ENCODE data around the gene RBM4B.

Gene RBM4B

DNA sequence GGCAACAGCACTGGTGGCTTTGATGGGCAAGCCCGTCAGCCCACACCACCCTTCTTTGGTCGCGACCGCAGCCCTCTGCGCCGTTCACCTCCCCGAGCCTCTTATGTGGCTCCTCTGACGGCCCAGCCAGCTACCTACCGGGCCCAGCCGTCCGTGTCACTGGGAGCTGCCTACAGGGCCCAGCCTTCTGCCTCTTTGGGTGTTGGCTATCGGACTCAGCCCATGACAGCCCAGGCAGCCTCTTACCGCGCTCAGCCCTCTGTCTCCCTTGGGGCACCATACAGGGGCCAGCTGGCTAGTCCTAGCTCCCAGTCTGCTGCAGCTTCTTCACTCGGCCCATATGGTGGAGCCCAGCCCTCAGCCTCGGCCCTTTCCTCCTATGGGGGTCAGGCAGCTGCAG is 53.2 kb downstream of the RBM4B start:
- H3K9me3 ChIP-seq (ENCODE audit: insufficient read depth, low read depth, low read length), result no peaks in the 10 kb centered on the region
- TF ChIP-seq EZH2phosphoT487 (IDR thresholded peaks at IDR 0.05; ENCODE audit: borderline replicate concordance), result no peak
- TF ChIP-seq, protein P1, sequence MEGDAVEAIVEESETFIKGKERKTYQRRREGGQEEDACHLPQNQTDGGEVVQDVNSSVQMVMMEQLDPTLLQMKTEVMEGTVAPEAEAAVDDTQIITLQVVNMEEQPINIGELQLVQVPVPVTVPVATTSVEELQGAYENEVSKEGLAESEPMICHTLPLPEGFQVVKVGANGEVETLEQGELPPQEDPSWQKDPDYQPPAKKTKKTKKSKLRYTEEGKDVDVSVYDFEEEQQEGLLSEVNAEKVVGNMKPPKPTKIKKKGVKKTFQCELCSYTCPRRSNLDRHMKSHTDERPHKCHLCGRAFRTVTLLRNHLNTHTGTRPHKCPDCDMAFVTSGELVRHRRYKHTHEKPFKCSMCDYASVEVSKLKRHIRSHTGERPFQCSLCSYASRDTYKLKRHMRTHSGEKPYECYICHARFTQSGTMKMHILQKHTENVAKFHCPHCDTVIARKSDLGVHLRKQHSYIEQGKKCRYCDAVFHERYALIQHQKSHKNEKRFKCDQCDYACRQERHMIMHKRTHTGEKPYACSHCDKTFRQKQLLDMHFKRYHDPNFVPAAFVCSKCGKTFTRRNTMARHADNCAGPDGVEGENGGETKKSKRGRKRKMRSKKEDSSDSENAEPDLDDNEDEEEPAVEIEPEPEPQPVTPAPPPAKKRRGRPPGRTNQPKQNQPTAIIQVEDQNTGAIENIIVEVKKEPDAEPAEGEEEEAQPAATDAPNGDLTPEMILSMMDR (conservative IDR thresholded peaks at IDR 0.05; ENCODE audit: low read length), result no peak
- no peak overlapping the region for H2AFZ ChIP-seq (ENCODE audit: low read length)
- peaks cover 77% of the 10 kb centered on the region for H3K36me3 ChIP-seq (ENCODE audit: insufficient read depth, low read length)
- H3K79me2 ChIP-seq (ENCODE audit: insufficient read depth, low read length), result peaks cover 100% of the 10 kb centered on the region
- H3K4me2 ChIP-seq (ENCODE audit: low read depth, low read length, poor library complexity, severe bottlenecking), result peak overlapping the region; percentile 77
- no peaks in the 10 kb centered on the region for H3K9me2 ChIP-seq (replicated peaks; ENCODE audit: low read depth, low read length)
- H3K4me1 ChIP-seq (ENCODE audit: insufficient read depth, low read length, poor library complexity, severe bottlenecking), result peaks cover 35% of the 10 kb centered on the region
- H3F3A ChIP-seq (ENCODE audit: low read depth), result no peaks in the 10 kb centered on the region
- H3K9ac ChIP-seq (ENCODE audit: low read depth, low read length, poor library complexity, severe bottlenecking), result no peak overlapping the region
- peaks cover 98% of the 10 kb centered on the region for H4K20me1 ChIP-seq (ENCODE audit: insufficient read depth, low read length, poor library complexity, severe bottlenecking)
- H3K27me3 ChIP-seq (ENCODE audit: insufficient read depth, low read length, poor library complexity, severe bottlenecking), result no peaks in the 10 kb centered on the region
- no peak overlapping the region for H3K4me3 ChIP-seq (ENCODE audit: low read length, poor library complexity, severe bottlenecking)

DNA sequence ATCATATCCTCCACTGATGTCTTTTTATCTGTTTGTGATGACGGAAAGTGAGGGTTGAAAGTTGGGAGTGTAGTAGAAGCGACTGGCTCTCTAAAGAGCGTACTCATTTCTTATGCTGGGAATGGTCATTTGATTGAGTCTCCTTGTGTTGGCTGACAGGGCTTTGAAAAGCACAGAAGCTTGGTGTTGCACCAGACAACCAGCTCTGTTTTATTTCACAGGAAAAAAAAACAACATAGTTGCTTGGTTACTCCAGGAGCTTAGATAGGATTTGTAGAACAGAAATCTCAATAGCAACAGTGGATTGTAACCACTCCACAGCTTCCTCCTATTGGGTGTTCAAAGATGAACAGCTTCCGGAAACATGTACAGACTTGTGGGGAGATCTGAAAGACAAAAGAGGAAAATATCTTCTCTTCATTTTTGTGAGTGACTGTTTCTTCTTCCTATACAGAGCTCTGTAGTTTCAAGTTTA is 58.6 kb downstream of the RBM4B start:
- peak overlapping the region; percentile 99 for H3K9ac ChIP-seq (ENCODE audit: low read depth, low read length, poor library complexity, severe bottlenecking)
- peaks cover 7% of the 10 kb centered on the region for H3K27me3 ChIP-seq (ENCODE audit: insufficient read depth, low read length, poor library complexity, severe bottlenecking)
- peaks cover 75% of the 10 kb centered on the region for H4K20me1 ChIP-seq (ENCODE audit: insufficient read depth, low read length, poor library complexity, severe bottlenecking)
- peaks cover 29% of the 10 kb centered on the region; the same call in 1 of the 2 replicates for H3K36me3 ChIP-seq (ENCODE audit: insufficient read depth, low read length)
- H3F3A ChIP-seq (ENCODE audit: low read depth), result no peaks in the 10 kb centered on the region; the same call in 1 of the 2 replicates
- H3K79me2 ChIP-seq (ENCODE audit: insufficient read depth, low read length), result peaks cover 92% of the 10 kb centered on the region
- no peak overlapping the region for H2AFZ ChIP-seq (ENCODE audit: low read length)
- peaks cover 50% of the 10 kb centered on the region for H3K4me1 ChIP-seq (ENCODE audit: insufficient read depth, low read length, poor library complexity, severe bottlenecking)
- H3K4me3 ChIP-seq (ENCODE audit: low read length, poor library complexity, severe bottlenecking), result peak overlapping the region; percentile 97
- H3K9me3 ChIP-seq (ENCODE audit: insufficient read depth, low read depth, low read length), result no peaks in the 10 kb centered on the region
- no peaks in the 10 kb centered on the region for H3K9me2 ChIP-seq (replicated peaks; ENCODE audit: low read depth, low read length)
- H3K4me2 ChIP-seq (ENCODE audit: low read depth, low read length, poor library complexity, severe bottlenecking), result peak overlapping the region; percentile 100
- no peak for TF ChIP-seq EZH2phosphoT487 (IDR thresholded peaks at IDR 0.05; ENCODE audit: borderline replicate concordance)
- TF ChIP-seq, protein P1 (conservative IDR thresholded peaks at IDR 0.05; ENCODE audit: low read length), result no peak

DNA sequence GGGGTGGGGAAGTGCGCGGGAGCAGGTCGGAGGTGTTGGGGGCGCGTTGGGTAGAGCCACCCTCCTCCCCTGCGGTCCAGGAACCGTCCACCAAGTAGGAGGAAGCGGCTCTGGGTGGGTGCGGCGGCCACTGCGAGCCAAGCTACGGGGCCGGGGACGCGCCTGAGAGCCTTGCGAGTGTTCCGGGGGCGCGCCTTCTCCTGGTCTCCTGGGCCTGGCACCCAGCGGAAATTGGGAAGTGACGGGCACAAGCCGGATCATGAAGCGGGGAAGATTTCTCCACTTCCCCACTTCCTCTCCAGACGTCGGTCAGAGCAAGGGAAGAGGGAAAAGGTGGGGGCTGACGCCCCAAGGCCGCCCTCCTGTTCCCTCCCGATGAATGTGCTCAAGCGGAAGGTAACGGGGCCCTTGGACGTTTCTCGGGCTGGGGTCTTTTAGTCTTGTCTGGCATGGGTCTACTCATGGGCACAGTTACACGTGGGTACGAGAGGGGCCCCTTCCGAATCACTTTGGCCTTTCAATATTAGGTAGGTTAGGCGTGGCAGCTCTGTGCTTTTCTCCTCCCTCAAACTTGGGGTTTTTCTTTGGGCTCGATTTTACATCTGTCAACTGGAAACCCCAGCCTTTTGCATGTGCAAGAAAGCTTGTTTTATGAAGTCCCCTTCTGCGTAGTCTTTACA is 60.4 kb downstream of the RBM4B start:
- Histone ChIP-seq H3K9me2 (replicated peaks; ENCODE audit: low read depth, low read length) (no peaks in the 10 kb centered on the region), H3K27me3 (ENCODE audit: insufficient read depth, low read length, poor library complexity, severe bottlenecking) (peaks cover 7% of the 10 kb centered on the region), H3K4me2 (ENCODE audit: low read depth, low read length, poor library complexity, severe bottlenecking) (peak overlapping the region; percentile 100), H3K36me3 (ENCODE audit: insufficient read depth, low read length) (peaks cover 11% of the 10 kb centered on the region; the same call in 1 of the 2 replicates), H4K20me1 (ENCODE audit: insufficient read depth, low read length, poor library complexity, severe bottlenecking) (peaks cover 57% of the 10 kb centered on the region), H3K4me3 (ENCODE audit: low read length, poor library complexity, severe bottlenecking) (peak overlapping the region; percentile 97), H3K9me3 (ENCODE audit: insufficient read depth, low read depth, low read length) (no peaks in the 10 kb centered on the region), H3K4me1 (ENCODE audit: insufficient read depth, low read length, poor library complexity, severe bottlenecking) (peaks cover 35% of the 10 kb centered on the region), H3F3A (ENCODE audit: low read depth) (no peaks in the 10 kb centered on the region; the same call in 1 of the 2 replicates), H3K9ac (ENCODE audit: low read depth, low read length, poor library complexity, severe bottlenecking) (peak overlapping the region; percentile 99), H2AFZ (ENCODE audit: low read length) (no peak overlapping the region), H3K79me2 (ENCODE audit: insufficient read depth, low read length) (peaks cover 74% of the 10 kb centered on the region)
- TF ChIP-seq, protein P1 (conservative IDR thresholded peaks at IDR 0.05; ENCODE audit: low read length), result no peak
- TF ChIP-seq EZH2phosphoT487 (IDR thresholded peaks at IDR 0.05; ENCODE audit: borderline replicate concordance), result no peak

Data from Loucy (cell line).